ENCODE measurements around the gene AOX1.

AOX1 gene

DNA sequence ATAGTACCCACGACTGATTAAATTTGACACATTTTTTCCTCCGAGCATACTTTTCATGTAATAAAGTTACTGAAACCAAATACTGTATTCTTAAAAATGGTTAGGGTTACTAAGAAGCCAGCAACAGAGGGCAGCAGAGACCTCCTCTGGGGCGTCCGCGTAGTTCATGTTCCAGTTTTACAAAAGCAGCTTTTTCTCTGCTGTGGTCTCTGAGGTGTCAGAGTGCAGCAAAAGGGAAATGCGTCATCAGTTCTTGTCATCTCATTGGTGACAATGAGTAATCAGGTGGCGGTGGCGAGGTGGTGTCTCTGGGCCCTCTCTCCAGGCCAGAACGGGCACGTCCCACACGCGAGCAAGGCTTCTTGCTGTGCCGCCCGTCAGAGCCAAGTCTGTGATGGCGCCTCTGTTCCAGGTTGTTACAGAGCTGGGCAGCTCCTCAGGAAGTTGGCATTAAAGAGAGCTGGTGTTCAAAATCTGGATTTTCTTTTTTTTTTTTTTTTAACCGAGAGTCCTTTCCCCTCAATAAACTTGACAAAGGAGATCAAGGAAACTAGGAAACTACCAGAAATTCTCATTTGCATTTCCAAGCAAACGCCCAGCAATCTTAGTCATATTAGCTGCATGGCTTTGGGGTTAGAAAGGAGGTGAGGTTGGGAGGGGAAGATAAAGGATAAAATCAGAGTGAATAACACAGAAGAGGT lies 127.3 kb downstream of the AOX1 start (continued):
- TF ChIP-seq ZNF26 (tag by site-specific recombination; IDR thresholded peaks at IDR 0.05), result no peak
- peak; percentile 83 for TF ChIP-seq ZNF654 (tag by site-specific recombination; IDR thresholded peaks at IDR 0.05; ENCODE audit: low read depth)
- TF ChIP-seq ZNF692 (tag by site-specific recombination; IDR thresholded peaks at IDR 0.05), result peak; percentile 82
- peak; percentile 69 for TF ChIP-seq TRIM28 (IDR thresholded peaks at IDR 0.05; ENCODE audit: borderline replicate concordance, low read length)
- TF ChIP-seq WT1 (tag by site-specific recombination; IDR thresholded peaks at IDR 0.05), result no peak
- no peak for TF ChIP-seq ZNF48 (tag by site-specific recombination; IDR thresholded peaks at IDR 0.05)
- no peak for TF ChIP-seq ZNF174 (tag by site-specific recombination; IDR thresholded peaks at IDR 0.05)
- no peak for TF ChIP-seq ZNF280C (tag by site-specific recombination; IDR thresholded peaks at IDR 0.05)
- TF ChIP-seq, protein P1, sequence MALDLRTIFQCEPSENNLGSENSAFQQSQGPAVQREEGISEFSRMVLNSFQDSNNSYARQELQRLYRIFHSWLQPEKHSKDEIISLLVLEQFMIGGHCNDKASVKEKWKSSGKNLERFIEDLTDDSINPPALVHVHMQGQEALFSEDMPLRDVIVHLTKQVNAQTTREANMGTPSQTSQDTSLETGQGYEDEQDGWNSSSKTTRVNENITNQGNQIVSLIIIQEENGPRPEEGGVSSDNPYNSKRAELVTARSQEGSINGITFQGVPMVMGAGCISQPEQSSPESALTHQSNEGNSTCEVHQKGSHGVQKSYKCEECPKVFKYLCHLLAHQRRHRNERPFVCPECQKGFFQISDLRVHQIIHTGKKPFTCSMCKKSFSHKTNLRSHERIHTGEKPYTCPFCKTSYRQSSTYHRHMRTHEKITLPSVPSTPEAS (tag by site-specific recombination; IDR thresholded peaks at IDR 0.05), result no peak
- peak; percentile 37 for TF ChIP-seq ZIC2 (tag by site-specific recombination; IDR thresholded peaks at IDR 0.05)
- 0 out of 2 replicates have a peak, but pooled peaks have one; percentile 30 for TF ChIP-seq BCL11A (tag by site-specific recombination; IDR thresholded peaks at IDR 0.05; ENCODE audit: low read depth)
- no peak for TF ChIP-seq ZNF221 (tag by site-specific recombination; IDR thresholded peaks at IDR 0.05; ENCODE audit: borderline replicate concordance)
- TF ChIP-seq ZEB2 (tag by site-specific recombination; IDR thresholded peaks at IDR 0.05), result peak; percentile 84
- no peak for TF ChIP-seq ZNF626 (tag by site-specific recombination; IDR thresholded peaks at IDR 0.05)
- peak; percentile 73 for TF ChIP-seq ZBTB8A (tag by site-specific recombination; IDR thresholded peaks at IDR 0.05)
- TF ChIP-seq ZNF704 (tag by site-specific recombination; IDR thresholded peaks at IDR 0.05), result no peak
- no peak for TF ChIP-seq ZSCAN18 (tag by site-specific recombination; IDR thresholded peaks at IDR 0.05)
- no peak for TF ChIP-seq IKZF3 (tag by site-specific recombination; IDR thresholded peaks at IDR 0.05)
- TF ChIP-seq ZNF660 (tag by site-specific recombination; IDR thresholded peaks at IDR 0.05), result peak; percentile 86
- TF ChIP-seq ZBTB21 (tag by site-specific recombination; IDR thresholded peaks at IDR 0.05), result peak; percentile 97
- TF ChIP-seq ZNF76 (tag by site-specific recombination; IDR thresholded peaks at IDR 0.05; ENCODE audit: borderline replicate concordance, low read depth), result no peak
- peak; percentile 60 for TF ChIP-seq ZNF843 (tag by site-specific recombination; IDR thresholded peaks at IDR 0.05)
- no peak for TF ChIP-seq ZNF555 (tag by site-specific recombination; conservative IDR thresholded peaks at IDR 0.05)
- no peak for TF ChIP-seq ZNF404 (tag by site-specific recombination; IDR thresholded peaks at IDR 0.05)
- no peak for TF ChIP-seq SCRT2 (tag by site-specific recombination; IDR thresholded peaks at IDR 0.05)
- TF ChIP-seq SCRT1 (tag by site-specific recombination; IDR thresholded peaks at IDR 0.05; ENCODE audit: borderline replicate concordance), result no peak
- peak; percentile 89 for TF ChIP-seq ZNF768 (tag by site-specific recombination; IDR thresholded peaks at IDR 0.05)
- peak; percentile 88 for TF ChIP-seq GLIS1 (tag by site-specific recombination; IDR thresholded peaks at IDR 0.05)
- peak; percentile 33; the same call in 1 of the 2 replicates for TF ChIP-seq EGR2 (tag by site-specific recombination; IDR thresholded peaks at IDR 0.05; ENCODE audit: low read depth)
